T-helper 2 cell (primary cell): ENCODE results near the gene HILPDA.
A peak's percentile ranks its signal among the peaks of the same experiment; 100 is the strongest.

ENCODE experiments used
- DNase-seq, 5 experiments: peaks; one replicate each; pipeline versions ENCODE4 v3.0.0 to v3.0.0-alpha.2; 2012 to 2022
- total RNA-seq, 2 donors: gene quantifications; one replicate each; lab custom pipeline; 2026; lab: John Stamatoyannopoulos, UW

HILPDA gene
- total RNA-seq, result 2.2 to 3.8 reads per million in 2 donors

- DNase-seq, result peak; percentile 89 to 97 (median 91)
These were observed at the start of gene HILPDA for GRCh38 chr7:128455543-128456254. HILPDA (plus strand) TSS chr7:128455878; CDS start chr7:128457269, 1,391 bp downstream.

GRCh38 chr7:128406314-128407232, 49.1 kb upstream of the HILPDA start:
- DNase-seq, result no peak

- no peak for DNase-seq
These were observed 48.5 kb upstream of the HILPDA start for GRCh38 chr7:128407233-128407589.

- DNase-seq, result no peak
These were observed 47.6 kb upstream of the HILPDA start for GRCh38 chr7:128407751-128408708.

- no peak for DNase-seq
These were observed 46.7 kb upstream of the HILPDA start for GRCh38 chr7:128408709-128409595.

- peak; percentile 76 to 87 (median 82) for DNase-seq
These were observed 45.9 kb upstream of the HILPDA start, which contains the start of gene IMPDH1 for GRCh38 chr7:128409596-128410450. IMPDH1 (minus strand) TSS chr7:128409982; CDS start chr7:128409901, 81 bp downstream.

GRCh38 chr7:128410451-128410753, 45.3 kb upstream of the HILPDA start:
- DNase-seq, result no peak

- no peak for DNase-seq
These were observed 40.4 kb upstream of the HILPDA start for GRCh38 chr7:128415217-128415785.

- no peak for DNase-seq
These were observed 38.6 kb upstream of the HILPDA start for GRCh38 chr7:128417071-128417470.

- no peak for DNase-seq
These were observed 36.4 kb upstream of the HILPDA start for GRCh38 chr7:128419257-128419656.

- DNase-seq, result no peak
These were observed 34.9 kb upstream of the HILPDA start for GRCh38 chr7:128420773-128421172.

- no peak for DNase-seq
These were observed 34.3 kb upstream of the HILPDA start for GRCh38 chr7:128421384-128421783.

GRCh38 chr7:128422037-128422436, 33.6 kb upstream of the HILPDA start:
- DNase-seq, result peak in 1 of 5 experiments; percentile 46

GRCh38 chr7:128422842-128423241, 32.8 kb upstream of the HILPDA start:
- peak in 1 of 5 experiments; percentile 64 for DNase-seq

GRCh38 chr7:128424686-128425275, 30.9 kb upstream of the HILPDA start:
- no peak for DNase-seq

GRCh38 chr7:128425850-128426249, 29.8 kb upstream of the HILPDA start:
- peak; percentile 55 to 71 (median 66) for DNase-seq

GRCh38 chr7:128427289-128427891, 28.3 kb upstream of the HILPDA start:
- peak in 2 of 5 experiments; percentile 32 to 60 for DNase-seq

- no peak for DNase-seq
These were observed 25.5 kb upstream of the HILPDA start for GRCh38 chr7:128430207-128430606.

GRCh38 chr7:128431221-128431620, 24.5 kb upstream of the HILPDA start:
- DNase-seq, result no peak
